Activated naive CD8-positive, alpha-beta T cell (primary cell): ENCODE measurements around the gene OPCML.

Experiments used
- H3K27ac Mint-ChIP-seq: one replicate; pipeline ENCODE4 v1.8.0; 2021; ENCODE audit warnings: mixed read lengths
- H3K27me3 Mint-ChIP-seq: one replicate; pipeline ENCODE4 v1.8.0; 2021; ENCODE audit warnings: mixed read lengths
- H3K36me3 Mint-ChIP-seq: one replicate; pipeline ENCODE4 v1.8.0; 2021; ENCODE audit warnings: mixed read lengths
- H3K4me1 Mint-ChIP-seq: one replicate; pipeline ENCODE4 v1.8.0; 2021; ENCODE audit warnings: low read depth, mixed read lengths
- H3K4me3 Mint-ChIP-seq: one replicate; pipeline ENCODE4 v1.8.0; 2021; ENCODE audit warnings: mild to moderate bottlenecking, mixed read lengths
- H3K9me3 Mint-ChIP-seq: one replicate; pipeline ENCODE4 v1.8.0; 2021; ENCODE audit warnings: low read depth, mixed read lengths

Gene OPCML

DNA sequence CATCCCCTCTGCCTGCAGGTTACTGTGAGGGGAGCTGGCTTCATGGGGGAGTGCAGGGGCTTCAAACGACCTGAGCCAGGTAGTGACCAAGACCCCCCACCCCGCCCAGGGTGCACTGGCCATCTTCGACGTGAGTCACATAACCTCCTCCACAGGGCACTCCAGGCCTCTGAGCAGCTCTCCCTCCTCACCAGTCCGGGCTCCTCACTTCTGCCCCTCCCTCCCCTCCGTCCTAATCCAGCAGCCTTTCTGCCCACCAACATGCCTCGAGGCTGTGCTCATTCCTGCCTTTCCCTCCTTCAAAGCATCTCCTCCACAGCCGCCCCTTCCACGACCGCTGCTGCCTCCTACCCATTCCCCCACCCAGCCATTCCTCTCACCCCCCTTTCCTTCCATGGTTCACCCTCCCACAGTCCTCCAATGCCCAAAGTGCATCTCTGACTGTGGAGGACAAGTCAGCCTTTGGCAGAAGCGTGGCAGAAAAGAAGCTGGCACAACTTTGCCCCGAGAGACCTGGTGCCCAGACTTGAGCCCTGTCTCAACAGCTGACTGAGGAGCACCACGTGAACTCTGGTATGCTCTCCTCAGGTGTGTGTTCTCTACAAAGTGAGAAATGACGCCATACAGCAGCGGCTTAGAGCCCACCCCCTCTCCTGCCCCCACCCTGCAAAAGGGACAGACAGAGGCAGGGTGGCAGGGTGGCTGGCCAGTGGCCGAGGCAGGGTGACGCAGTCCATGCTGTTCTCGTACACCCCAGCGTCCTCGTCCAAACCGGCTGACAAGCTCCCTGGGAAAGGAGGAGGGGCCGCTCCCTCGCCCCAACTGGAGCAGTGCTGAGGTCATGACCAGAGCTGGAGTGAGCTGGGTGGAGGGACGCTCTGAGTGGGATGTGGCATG, 30.4 kb downstream of the OPCML start:
- no peak overlapping the region for H3K4me3 Mint-ChIP-seq
- H3K9me3 Mint-ChIP-seq: no peaks in the 10 kb centered on the region
- no peaks in the 10 kb centered on the region for H3K4me1 Mint-ChIP-seq
- no peaks in the 10 kb centered on the region for H3K36me3 Mint-ChIP-seq
- no peak overlapping the region for H3K27ac Mint-ChIP-seq
- no peaks in the 10 kb centered on the region for H3K27me3 Mint-ChIP-seq

DNA sequence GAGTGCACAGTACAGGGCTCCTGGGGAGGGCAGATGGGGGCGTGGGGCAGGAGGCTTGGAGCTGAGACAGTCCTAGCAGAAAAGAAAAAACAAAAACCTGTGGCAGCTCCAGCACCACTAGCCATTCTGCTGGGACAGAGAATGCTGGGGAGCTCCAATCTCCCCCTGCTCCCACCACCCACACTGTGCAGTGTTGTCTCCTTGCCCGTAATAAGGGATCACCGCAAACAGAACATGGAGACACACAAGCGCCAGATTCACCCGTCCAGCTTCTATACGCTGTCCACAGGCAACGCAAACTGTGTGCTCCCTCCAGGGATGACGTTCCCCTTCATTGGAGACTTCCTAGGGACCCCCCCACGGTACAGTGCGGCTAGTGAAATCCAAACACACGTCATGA, 31.4 kb downstream of the OPCML start:
- no peak overlapping the region for H3K4me3 Mint-ChIP-seq
- no peaks in the 10 kb centered on the region for H3K27me3 Mint-ChIP-seq

DNA sequence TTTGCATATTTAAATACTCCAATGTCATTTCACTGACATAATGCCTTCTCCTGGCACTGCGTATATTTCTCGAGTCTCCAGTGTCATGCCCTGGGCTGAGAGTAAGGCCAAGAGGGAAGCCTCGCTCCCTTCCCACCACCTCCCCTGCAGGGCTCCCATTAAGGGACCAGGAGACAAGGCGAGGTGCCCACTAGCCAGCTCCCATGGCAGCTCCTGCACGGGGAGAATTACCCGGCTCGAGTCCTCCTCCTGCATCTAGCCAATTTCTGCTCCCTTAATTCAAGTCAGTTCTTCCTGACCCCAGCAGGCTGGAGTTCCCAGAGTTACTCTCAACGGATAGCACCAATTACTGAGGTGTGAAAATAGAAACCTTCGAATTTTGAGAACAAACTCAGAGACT, 31.9 kb downstream of the OPCML start:
- H3K4me1 Mint-ChIP-seq: no peaks in the 10 kb centered on the region
- H3K27me3 Mint-ChIP-seq: no peaks in the 10 kb centered on the region
- no peaks in the 10 kb centered on the region for H3K36me3 Mint-ChIP-seq
- no peak overlapping the region for H3K27ac Mint-ChIP-seq
- H3K4me3 Mint-ChIP-seq: no peak overlapping the region
- H3K9me3 Mint-ChIP-seq: no peaks in the 10 kb centered on the region

More for the DNA sequence above, 31.4 kb downstream of the OPCML start:
- Mint-ChIP-seq H3K9me3 (no peaks in the 10 kb centered on the region), H3K4me1 (no peaks in the 10 kb centered on the region), H3K27ac (no peak overlapping the region), H3K36me3 (no peaks in the 10 kb centered on the region)

DNA sequence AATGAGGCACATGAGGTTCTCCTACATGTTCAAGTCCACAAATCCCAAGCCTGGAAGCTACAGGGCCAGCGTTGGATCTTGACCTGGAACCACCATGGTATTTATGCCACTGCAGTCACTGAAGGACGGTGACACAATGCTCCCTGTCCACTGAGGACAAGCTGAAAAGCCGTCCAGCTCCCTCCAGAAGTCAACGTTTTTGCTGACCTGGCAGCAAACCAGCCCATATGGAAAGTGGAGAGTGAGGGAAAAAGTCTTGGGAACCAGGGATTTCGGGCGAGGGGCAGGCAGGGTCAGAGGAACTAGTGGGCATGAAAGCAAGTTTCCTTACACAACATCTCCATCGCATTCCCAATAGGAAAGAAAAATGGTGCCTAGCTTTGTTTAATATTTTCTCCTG, 33.3 kb downstream of the OPCML start:
- H3K4me1 Mint-ChIP-seq: no peaks in the 10 kb centered on the region

DNA sequence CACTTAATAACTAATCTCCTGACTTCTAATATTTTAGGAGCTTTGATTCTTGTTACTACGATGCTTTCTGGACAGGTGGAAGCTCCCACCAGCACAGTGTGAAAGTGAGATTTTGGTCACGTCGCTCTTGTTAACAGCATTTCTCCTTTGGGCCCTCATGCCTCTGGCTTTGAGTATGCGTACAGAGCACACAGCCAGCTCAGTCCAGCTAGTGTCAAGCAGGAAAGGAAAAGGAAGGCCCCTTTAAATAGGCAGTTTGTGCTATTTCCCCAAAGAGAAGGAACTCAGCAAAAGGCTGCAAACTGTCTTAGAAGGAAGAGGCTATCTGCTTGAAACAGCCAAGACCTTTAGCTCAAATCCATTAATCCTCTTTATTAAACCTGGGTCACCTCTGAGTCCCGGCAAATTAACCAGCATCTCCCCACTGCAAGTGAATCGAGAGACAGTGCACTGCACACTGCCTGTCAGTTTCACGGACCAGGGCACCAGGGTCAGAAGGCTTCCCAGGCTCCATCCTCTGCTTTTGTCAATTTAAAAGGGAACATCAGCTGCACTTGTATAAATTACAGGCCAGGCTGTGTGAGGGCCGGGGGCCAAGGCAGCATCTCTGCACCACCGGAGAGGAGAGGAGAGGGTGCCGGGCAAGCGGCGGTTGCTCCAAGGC, 34.7 kb downstream of the OPCML start:
- Mint-ChIP-seq H3K27me3 (no peaks in the 10 kb centered on the region), H3K4me3 (no peak overlapping the region), H3K36me3 (no peaks in the 10 kb centered on the region), H3K9me3 (no peaks in the 10 kb centered on the region), H3K4me1 (no peaks in the 10 kb centered on the region), H3K27ac (no peak overlapping the region)

More for the DNA sequence above, 33.3 kb downstream of the OPCML start:
- no peaks in the 10 kb centered on the region for H3K9me3 Mint-ChIP-seq
- no peak overlapping the region for H3K27ac Mint-ChIP-seq
- no peaks in the 10 kb centered on the region for H3K27me3 Mint-ChIP-seq
- no peaks in the 10 kb centered on the region for H3K36me3 Mint-ChIP-seq
- no peak overlapping the region for H3K4me3 Mint-ChIP-seq

DNA sequence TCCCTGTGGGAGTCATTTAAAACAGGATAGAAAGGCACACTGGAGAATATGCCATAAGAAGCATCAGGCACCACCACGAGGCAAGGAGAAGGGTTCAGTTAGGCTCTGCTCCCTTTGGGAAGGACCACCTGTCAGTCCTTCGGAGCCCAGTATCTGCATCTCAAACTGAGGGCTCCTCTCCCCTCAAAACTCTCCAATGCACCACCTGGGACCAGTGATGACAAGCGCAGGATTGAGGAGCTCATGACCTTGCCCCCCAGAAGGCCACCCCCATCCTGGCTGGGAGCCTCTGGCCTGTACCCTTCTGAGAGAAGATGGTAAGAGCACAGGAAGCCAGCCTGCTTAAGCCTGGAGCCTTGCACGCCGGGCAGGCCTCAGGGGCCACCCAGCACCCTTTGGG, 39.4 kb downstream of the OPCML start:
- no peaks in the 10 kb centered on the region for H3K27me3 Mint-ChIP-seq
- no peaks in the 10 kb centered on the region for H3K9me3 Mint-ChIP-seq
- no peaks in the 10 kb centered on the region for H3K36me3 Mint-ChIP-seq
- H3K4me3 Mint-ChIP-seq: no peak overlapping the region
- no peaks in the 10 kb centered on the region for H3K4me1 Mint-ChIP-seq
- H3K27ac Mint-ChIP-seq: no peak overlapping the region

DNA sequence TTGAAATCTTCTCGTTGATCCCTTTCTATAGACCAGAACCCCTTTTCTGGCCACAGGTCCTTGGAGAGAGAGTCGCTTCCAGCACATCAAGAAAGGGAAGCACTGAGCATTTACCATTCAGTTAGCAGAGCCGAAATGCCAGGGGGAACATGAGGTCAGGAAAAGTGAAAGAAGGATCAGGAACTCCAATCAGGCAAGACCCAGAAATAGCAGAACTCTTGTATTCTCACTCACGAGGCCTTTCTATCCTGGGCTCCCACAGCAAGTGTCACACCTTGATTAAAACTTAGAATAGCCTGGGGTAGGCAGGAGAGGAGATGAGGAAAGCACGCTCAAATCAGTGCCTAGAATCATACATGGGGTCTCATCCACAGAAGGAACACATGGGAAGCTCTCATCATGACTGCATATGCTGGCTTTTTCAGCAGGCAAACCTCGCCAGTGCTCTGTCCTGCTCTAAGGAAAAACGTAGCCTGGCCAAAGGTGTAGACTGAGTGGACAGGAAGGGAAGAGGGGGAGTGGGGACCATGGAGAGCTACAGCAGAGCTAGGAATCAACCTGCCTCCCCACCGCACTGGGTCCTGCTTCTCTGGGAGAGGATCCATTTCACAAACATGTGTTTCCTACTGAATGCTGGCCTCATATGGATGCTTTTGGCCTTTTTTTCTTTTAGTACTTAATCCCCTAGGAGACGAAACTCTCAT, 40.5 kb downstream of the OPCML start:
- H3K27ac Mint-ChIP-seq: no peak overlapping the region
- no peak overlapping the region for H3K4me3 Mint-ChIP-seq
- no peaks in the 10 kb centered on the region for H3K36me3 Mint-ChIP-seq

DNA sequence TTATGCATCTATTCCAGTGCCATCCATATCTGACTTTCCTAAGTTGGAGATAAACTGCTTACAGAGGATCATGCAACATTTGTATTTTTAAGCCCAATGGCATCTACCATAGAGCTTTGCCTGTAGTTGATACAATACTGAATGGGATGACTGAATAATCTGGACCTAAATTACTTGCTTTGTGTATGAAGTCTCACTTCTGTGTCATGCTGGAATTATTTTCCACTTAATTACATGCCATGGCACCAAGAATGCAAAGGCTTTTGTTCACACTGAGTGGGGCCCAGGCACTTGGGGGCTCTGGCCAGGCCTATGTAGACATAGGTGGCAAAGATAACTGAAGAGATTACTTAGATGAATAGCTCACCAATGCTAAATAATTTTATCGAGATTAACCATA, 51.6 kb downstream of the OPCML start:
- H3K9me3 Mint-ChIP-seq: no peaks in the 10 kb centered on the region
- no peaks in the 10 kb centered on the region for H3K36me3 Mint-ChIP-seq
- no peak overlapping the region for H3K27ac Mint-ChIP-seq
- no peaks in the 10 kb centered on the region for H3K27me3 Mint-ChIP-seq
- no peak overlapping the region for H3K4me3 Mint-ChIP-seq
- no peaks in the 10 kb centered on the region for H3K4me1 Mint-ChIP-seq

More for the DNA sequence above, 40.5 kb downstream of the OPCML start:
- Mint-ChIP-seq H3K27me3 (peaks cover 2% of the 10 kb centered on the region), H3K4me1 (no peaks in the 10 kb centered on the region), H3K9me3 (no peaks in the 10 kb centered on the region)

DNA sequence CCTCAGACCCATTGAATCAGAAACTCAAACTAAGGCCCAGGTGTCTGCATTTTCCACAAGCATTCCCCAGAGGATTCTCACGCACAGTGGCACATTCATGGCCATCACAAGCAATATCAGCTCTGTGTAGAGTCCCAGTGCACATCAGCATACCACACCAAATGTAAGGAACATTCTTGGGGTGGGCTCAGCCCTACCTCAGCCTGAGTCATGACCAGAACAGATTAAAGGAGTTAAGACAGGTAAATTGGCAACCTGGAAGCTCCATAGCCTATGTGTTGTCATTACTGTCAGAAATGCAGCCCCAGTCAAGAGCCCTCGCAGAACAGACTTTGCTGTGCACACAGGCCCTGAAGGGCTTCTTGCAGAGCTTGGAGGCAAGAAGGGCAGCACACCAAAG, 53.1 kb downstream of the OPCML start:
- Mint-ChIP-seq H3K27me3 (peaks cover 2% of the 10 kb centered on the region), H3K9me3 (no peaks in the 10 kb centered on the region), H3K36me3 (no peaks in the 10 kb centered on the region), H3K4me1 (no peaks in the 10 kb centered on the region), H3K4me3 (no peak overlapping the region), H3K27ac (no peak overlapping the region)

DNA sequence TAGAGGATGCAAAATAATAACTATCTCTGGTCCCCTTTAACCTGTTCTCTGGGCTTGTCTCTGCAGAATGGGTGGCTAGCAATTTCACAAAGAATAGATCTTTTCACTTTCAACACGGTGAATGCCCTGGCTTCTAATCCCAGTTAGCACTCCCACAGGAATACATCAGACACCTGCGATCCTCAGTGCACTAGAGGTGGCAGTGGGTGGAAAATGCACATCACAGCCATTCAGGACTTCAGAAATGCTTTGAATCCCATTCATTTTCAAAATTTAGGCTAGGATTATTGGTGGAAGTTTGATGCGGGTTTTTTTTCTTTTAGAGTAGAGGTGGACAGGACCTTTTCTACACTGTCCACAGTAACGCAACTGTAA, 55.1 kb downstream of the OPCML start:
- Mint-ChIP-seq H3K36me3 (no peaks in the 10 kb centered on the region), H3K4me1 (no peaks in the 10 kb centered on the region), H3K4me3 (no peak overlapping the region), H3K9me3 (no peaks in the 10 kb centered on the region), H3K27ac (no peak overlapping the region), H3K27me3 (peaks cover 2% of the 10 kb centered on the region)

DNA sequence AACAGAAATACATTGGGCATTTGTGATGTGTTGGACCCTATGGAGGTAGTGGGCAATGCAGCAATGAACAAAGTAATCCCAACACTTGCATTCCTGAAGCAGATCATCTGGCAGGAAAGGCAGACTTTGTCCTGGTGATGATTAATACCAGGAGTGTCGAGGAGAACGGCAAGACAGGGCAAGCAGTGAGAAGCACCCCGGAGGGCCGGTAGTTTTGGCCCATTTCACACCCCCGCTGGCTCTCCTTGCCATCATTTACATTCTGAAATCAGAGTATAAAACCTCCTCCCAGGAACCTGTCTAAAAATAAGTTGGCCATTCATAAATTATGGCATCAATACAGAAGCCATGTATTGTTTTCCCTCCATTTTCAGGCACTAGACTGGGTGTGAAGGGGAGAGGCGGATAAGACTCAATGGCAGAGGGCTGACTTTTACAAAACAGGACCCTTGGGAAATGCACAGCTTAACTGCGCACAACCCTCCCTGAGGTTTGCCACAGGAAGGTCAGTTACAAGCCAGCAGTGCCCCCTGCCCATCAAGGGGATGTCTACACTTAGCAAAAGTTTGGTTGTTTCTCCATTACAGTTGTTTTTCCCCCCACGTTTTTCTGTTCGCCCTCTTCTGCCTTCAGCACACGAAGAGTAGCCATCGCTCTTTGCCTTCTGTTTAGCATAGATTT, 55.6 kb downstream of the OPCML start:
- Mint-ChIP-seq H3K9me3 (no peaks in the 10 kb centered on the region), H3K4me1 (no peaks in the 10 kb centered on the region), H3K36me3 (no peaks in the 10 kb centered on the region), H3K4me3 (no peak overlapping the region), H3K27ac (no peak overlapping the region), H3K27me3 (peaks cover 2% of the 10 kb centered on the region)

DNA sequence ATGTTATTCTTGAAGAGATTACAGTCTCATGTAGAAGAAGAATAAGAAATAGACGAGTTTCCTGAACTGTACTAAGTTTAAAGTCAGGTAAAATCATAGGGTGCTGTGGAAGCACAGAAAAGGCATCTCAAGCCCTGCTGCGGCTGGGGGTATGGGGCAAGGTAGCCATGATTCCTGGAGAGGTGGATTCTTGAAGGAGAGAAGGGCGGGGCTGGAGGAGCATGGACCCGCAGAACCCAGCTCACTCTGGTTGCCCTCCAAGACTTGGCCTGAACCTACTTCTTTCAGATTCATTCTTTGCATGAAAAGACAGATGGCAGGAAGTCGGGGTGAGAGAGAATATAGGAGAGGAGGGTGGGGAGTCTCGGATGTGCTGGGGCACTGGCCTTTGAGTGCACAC, 57.8 kb downstream of the OPCML start:
- Mint-ChIP-seq H3K27me3 (peaks cover 2% of the 10 kb centered on the region), H3K36me3 (no peaks in the 10 kb centered on the region), H3K9me3 (no peaks in the 10 kb centered on the region), H3K4me1 (no peaks in the 10 kb centered on the region), H3K27ac (no peak overlapping the region), H3K4me3 (no peak overlapping the region)

DNA sequence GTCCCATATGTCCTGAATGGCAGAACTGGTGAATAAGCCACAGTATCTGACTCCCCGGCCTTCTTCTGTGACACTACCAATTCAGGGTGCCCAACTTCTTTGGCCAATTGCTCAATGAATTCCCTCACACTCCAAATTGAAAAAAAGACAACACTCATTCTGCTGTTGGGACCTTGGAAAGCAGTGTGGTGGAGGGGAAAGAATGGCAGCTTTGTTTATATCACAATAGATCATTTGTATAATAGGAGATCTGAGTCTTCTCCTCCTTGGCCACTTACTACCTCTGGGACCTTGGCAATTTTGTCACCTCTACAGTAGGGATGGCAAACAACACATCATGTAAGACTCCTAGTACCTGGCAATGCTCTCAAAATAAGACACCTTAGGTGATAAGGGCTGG, 64.6 kb downstream of the OPCML start:
- H3K27ac Mint-ChIP-seq: no peak overlapping the region
- no peak overlapping the region for H3K4me3 Mint-ChIP-seq
- H3K27me3 Mint-ChIP-seq: no peaks in the 10 kb centered on the region
- no peaks in the 10 kb centered on the region for H3K4me1 Mint-ChIP-seq
- no peaks in the 10 kb centered on the region for H3K36me3 Mint-ChIP-seq
- H3K9me3 Mint-ChIP-seq: no peaks in the 10 kb centered on the region

DNA sequence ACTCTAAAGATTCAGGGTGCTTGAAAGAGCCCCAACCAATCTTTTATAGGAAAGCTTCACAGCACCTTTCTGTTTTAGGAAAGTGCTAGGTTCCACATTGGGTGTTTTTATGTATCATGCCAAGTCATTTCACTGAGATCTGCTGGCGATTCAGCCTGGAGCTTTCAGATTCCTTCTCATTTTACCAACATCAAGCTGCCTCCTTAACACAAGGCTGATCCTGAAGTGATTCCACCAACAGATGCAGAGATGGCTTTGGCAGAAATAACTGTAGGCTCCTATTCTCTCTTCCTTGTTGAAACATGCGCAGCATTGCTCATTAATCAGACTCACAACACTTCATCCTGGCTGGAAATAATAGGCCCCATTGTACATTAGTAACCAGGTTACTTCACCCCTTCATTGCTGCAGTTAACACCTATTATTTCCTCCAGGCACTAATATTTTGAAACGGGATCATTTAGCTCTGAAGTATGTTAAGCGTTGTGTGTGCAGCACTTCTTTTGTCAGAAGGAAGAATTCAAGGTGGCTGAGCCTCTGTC, 89.0 kb downstream of the OPCML start:
- no peaks in the 10 kb centered on the region for H3K36me3 Mint-ChIP-seq
- no peaks in the 10 kb centered on the region for H3K4me1 Mint-ChIP-seq
- no peak overlapping the region for H3K4me3 Mint-ChIP-seq
- no peaks in the 10 kb centered on the region for H3K27me3 Mint-ChIP-seq
- H3K27ac Mint-ChIP-seq: no peak overlapping the region
- peaks cover 7% of the 10 kb centered on the region for H3K9me3 Mint-ChIP-seq
